IPS-15b (cell line): ENCODE results near the gene C1orf105.

Experiments used
- H3K27me3 ChIP-seq: one replicate; pipeline ENCODE4 v1.6.1; 2013; ENCODE audit warnings: low read length; ENCODE audit not compliant: control insufficient read depth, insufficient read depth
- H3K36me3 ChIP-seq: one replicate; pipeline ENCODE4 v1.6.1; 2013; ENCODE audit warnings: low read length; ENCODE audit not compliant: control insufficient read depth, insufficient read depth
- H3K4me1 ChIP-seq: one replicate; pipeline ENCODE4 v1.6.1; 2013; ENCODE audit warnings: mild to moderate bottlenecking, low read length; ENCODE audit not compliant: control insufficient read depth, insufficient read depth
- H3K4me3 ChIP-seq: one replicate; pipeline ENCODE4 v1.5.1; 2013; ENCODE audit warnings: low read depth, low read length
- H3K9ac ChIP-seq: one replicate; pipeline ENCODE4 v1.6.1; 2013; ENCODE audit warnings: low read depth, mild to moderate bottlenecking, low read length
- H3K9me3 ChIP-seq: one replicate; pipeline ENCODE4 v1.6.1; 2013; ENCODE audit warnings: mild to moderate bottlenecking, low read length; ENCODE audit not compliant: control insufficient read depth, insufficient read depth

The C1orf105 gene

GRCh38 chr1:172452536-172453152 lies 32.2 kb downstream of the C1orf105 start:
- no peak overlapping the region for H3K9ac ChIP-seq
- H3K4me1 ChIP-seq = no peaks in the 10 kb centered on the region
- H3K27me3 ChIP-seq = no peaks in the 10 kb centered on the region
- H3K9me3 ChIP-seq = no peaks in the 10 kb centered on the region
- no peak overlapping the region for H3K4me3 ChIP-seq
- H3K36me3 ChIP-seq = no peaks in the 10 kb centered on the region

GRCh38 chr1:172453153-172453545 lies 32.7 kb downstream of the C1orf105 start:
- Histone ChIP-seq H3K27me3 (no peaks in the 10 kb centered on the region), H3K4me3 (no peak overlapping the region), H3K9me3 (no peaks in the 10 kb centered on the region), H3K9ac (no peak overlapping the region), H3K36me3 (no peaks in the 10 kb centered on the region), H3K4me1 (no peaks in the 10 kb centered on the region)

- H3K9me3 ChIP-seq = no peaks in the 10 kb centered on the region
- no peaks in the 10 kb centered on the region for H3K27me3 ChIP-seq
- H3K36me3 ChIP-seq = no peaks in the 10 kb centered on the region
- H3K4me3 ChIP-seq = no peak overlapping the region
- H3K9ac ChIP-seq = no peak overlapping the region
- no peaks in the 10 kb centered on the region for H3K4me1 ChIP-seq
Observed at GRCh38 chr1:172453607-172454006, 33.1 kb downstream of the C1orf105 start.

DNA sequence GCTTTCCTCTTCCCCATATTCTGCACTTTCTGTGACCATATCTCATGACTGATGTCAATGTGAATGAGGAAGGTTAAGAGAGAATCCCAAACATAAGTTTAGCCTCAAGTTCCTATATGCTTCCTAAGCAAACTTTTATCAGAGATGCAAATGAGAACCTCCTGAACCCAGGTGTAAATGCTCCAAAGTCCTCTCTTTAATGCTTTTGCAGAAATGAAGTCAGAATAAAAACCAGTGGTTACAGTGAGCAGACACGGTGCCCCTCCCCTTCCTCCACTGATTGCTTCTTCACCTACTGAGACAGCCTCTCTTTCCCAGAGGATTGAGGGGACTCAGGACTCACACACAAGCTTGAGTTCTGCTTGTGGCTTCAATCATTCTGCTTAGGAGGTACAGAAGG lies 35.0 kb downstream of the C1orf105 start:
- Histone ChIP-seq H3K9ac (no peak overlapping the region), H3K27me3 (no peaks in the 10 kb centered on the region), H3K36me3 (no peaks in the 10 kb centered on the region), H3K4me1 (no peaks in the 10 kb centered on the region), H3K4me3 (no peak overlapping the region), H3K9me3 (no peaks in the 10 kb centered on the region)

- Histone ChIP-seq H3K4me3 (no peak overlapping the region), H3K9me3 (no peaks in the 10 kb centered on the region), H3K27me3 (no peaks in the 10 kb centered on the region), H3K9ac (no peak overlapping the region), H3K36me3 (no peaks in the 10 kb centered on the region), H3K4me1 (no peaks in the 10 kb centered on the region)
Observed at GRCh38 chr1:172456344-172456769, 35.9 kb downstream of the C1orf105 start.

- Histone ChIP-seq H3K9me3 (no peaks in the 10 kb centered on the region), H3K36me3 (no peaks in the 10 kb centered on the region), H3K4me3 (no peak overlapping the region), H3K27me3 (no peaks in the 10 kb centered on the region), H3K4me1 (no peaks in the 10 kb centered on the region), H3K9ac (no peak overlapping the region)
Observed at GRCh38 chr1:172457479-172458130, 37.1 kb downstream of the C1orf105 start.

GRCh38 chr1:172460177-172460576 lies 39.7 kb downstream of the C1orf105 start:
- H3K9ac ChIP-seq = no peak overlapping the region
- H3K4me3 ChIP-seq = no peak overlapping the region
- no peaks in the 10 kb centered on the region for H3K4me1 ChIP-seq
- H3K36me3 ChIP-seq = no peaks in the 10 kb centered on the region
- H3K27me3 ChIP-seq = no peaks in the 10 kb centered on the region
- no peaks in the 10 kb centered on the region for H3K9me3 ChIP-seq

GRCh38 chr1:172460887-172461315 lies 40.4 kb downstream of the C1orf105 start:
- Histone ChIP-seq H3K4me3 (no peak overlapping the region), H3K36me3 (no peaks in the 10 kb centered on the region), H3K4me1 (no peaks in the 10 kb centered on the region), H3K27me3 (no peaks in the 10 kb centered on the region), H3K9me3 (no peaks in the 10 kb centered on the region), H3K9ac (no peak overlapping the region)

GRCh38 chr1:172465617-172466016 lies 45.1 kb downstream of the C1orf105 start:
- Histone ChIP-seq H3K4me1 (no peaks in the 10 kb centered on the region), H3K4me3 (no peak overlapping the region), H3K27me3 (no peaks in the 10 kb centered on the region), H3K9me3 (no peaks in the 10 kb centered on the region), H3K36me3 (no peaks in the 10 kb centered on the region), H3K9ac (no peak overlapping the region)

DNA sequence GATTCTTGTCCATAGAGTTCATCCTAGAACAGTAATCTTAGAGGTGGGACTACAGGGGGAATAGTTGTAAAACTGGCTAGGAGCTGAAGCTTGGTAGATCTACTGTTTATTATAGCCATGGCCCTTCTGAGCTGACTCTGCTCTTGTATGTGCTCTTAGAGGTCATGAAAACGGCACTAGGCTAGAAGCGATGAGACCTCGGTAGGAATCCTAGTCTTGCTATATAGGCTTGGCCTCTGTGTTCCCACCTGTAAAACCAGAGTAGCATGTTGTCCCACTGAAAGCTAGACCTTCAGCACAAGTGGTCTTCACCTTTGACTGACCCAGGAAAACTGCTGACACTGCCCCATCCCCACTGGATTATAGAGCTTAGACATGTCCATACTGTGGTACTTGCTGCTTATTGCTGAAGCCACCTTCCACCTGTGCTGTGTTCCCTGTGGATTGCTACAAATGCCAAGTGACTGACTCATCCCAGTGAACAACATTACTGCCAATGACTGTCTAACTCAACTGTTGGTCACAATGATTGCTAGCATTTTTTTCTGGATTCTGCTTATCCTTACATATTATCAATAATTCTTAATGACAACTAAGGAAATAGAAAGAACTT lies 46.4 kb downstream of the C1orf105 start:
- no peak overlapping the region for H3K4me3 ChIP-seq
- no peak overlapping the region for H3K9ac ChIP-seq
- no peaks in the 10 kb centered on the region for H3K9me3 ChIP-seq
- no peaks in the 10 kb centered on the region for H3K27me3 ChIP-seq
- H3K36me3 ChIP-seq = no peaks in the 10 kb centered on the region
- H3K4me1 ChIP-seq = no peaks in the 10 kb centered on the region

DNA sequence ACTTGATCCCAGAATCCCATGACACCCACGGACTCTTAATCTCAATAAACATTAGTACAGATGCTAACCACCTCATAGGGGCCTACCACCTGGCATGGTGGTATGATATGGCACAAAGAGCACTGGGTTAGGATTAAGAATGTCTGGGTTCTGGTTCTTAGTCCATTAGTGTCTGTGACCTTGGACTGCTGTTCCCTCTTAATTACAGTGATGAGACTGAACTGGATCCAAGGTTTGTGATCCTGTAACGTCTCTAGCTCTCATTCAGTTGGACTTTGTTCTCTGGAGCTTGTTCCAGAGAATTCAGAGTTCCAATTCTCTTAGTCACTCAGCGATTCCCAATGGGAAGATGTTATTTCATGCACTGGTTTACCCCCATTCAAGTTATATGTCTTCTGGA lies 47.0 kb downstream of the C1orf105 start:
- H3K4me1 ChIP-seq = no peaks in the 10 kb centered on the region
- no peaks in the 10 kb centered on the region for H3K27me3 ChIP-seq
- no peak overlapping the region for H3K9ac ChIP-seq
- no peak overlapping the region for H3K4me3 ChIP-seq
- no peaks in the 10 kb centered on the region for H3K36me3 ChIP-seq
- H3K9me3 ChIP-seq = no peaks in the 10 kb centered on the region

DNA sequence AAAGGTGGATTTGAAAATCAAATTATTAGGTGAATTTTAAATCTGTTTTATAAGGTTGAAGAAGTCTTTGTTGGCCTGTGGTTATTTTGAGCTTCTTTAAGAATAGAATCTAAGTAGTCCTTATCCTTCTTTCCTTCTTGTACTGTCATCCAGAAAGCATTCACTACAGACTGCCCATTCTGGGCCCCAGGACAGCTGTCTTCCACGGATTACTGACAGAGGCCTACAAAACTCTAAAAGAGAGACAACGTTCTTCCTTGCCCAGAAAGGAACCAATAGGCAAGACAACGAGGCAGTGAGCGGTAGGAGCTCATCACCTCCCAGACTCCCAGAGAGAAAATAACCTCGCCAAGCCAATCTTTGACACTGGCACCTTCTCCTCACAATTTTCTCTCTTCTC lies 47.8 kb downstream of the C1orf105 start:
- H3K36me3 ChIP-seq = no peaks in the 10 kb centered on the region
- H3K27me3 ChIP-seq = no peaks in the 10 kb centered on the region
- H3K4me1 ChIP-seq = no peaks in the 10 kb centered on the region
- no peaks in the 10 kb centered on the region for H3K9me3 ChIP-seq
- H3K4me3 ChIP-seq = no peak overlapping the region
- H3K9ac ChIP-seq = no peak overlapping the region
